ENCODE measurements around the gene CEP70.
A peak's percentile ranks its signal among the peaks of the same experiment; 100 is the strongest.
"Not testable (repeated sequence)": the region's sequence is repeated elsewhere in the genome, so short reads cannot be mapped to it uniquely, and the experiment has no call there.

CEP70 gene

GRCh38 chr3:138608322-138609135, 14.5 kb upstream of the CEP70 start, which contains the start of gene FAIM:
FAIM (plus strand) TSS chr3:138608771; CDS start chr3:138619727, 10,956 bp downstream.
- Histone ChIP-seq H3K36me3 (ENCODE audit: insufficient read depth, low read length) (no peaks in the 10 kb centered on the region), H3K27me3 (ENCODE audit: control insufficient read depth in 1 of 2, insufficient read depth in 2 of 2, low read length in 2 of 2) (no peaks in the 10 kb centered on the region), H3K9ac (ENCODE audit: low read length) (peak within 1 kb of the TSS; percentile 85), H3K4me3 (ENCODE audit: low read depth in 1 of 2, low read length in 2 of 2) (peak within 1 kb of the TSS; percentile 58 to 84), H3K27ac (ENCODE audit: low read depth, low read length) (peak within 1 kb of the TSS; percentile 95), H3K4me1 (ENCODE audit: insufficient read depth, low read length) (peaks cover 15% of the 10 kb centered on the region), H3K9me3 (ENCODE audit: low read length) (peaks cover 3% of the 10 kb centered on the region)

DNA sequence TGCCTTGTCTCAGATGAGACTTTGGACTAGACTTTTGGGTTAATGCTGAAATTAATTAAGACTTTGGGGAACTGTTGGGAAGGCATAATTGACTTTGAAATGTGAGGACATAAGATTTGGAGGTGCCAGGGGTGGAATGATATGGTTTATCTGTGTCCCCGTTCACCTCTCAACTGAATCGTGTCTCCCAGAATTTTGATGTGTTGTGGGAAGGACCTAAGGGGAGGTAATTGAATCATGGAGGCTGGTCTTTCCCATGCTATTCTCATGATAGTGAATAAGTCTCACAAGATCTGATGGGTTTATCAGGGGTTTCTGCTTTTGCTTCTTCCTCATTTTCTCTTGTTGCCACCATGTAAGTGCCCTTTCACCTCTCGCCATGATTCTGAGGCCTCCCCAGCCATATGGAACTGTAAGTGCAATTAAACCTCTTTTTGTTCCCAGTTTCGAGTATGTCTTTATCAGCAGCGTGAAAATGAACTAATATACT, 10.1 kb upstream of the CEP70 start:
- not testable (repeated sequence) for H3K4me3 ChIP-seq (ENCODE audit: low read depth in 1 of 2, low read length in 2 of 2); H3K36me3 ChIP-seq (ENCODE audit: insufficient read depth, low read length); H3K9ac ChIP-seq (ENCODE audit: low read length); H3K27ac ChIP-seq (ENCODE audit: low read depth, low read length); H3K9me3 ChIP-seq (ENCODE audit: low read length); H3K27me3 ChIP-seq (ENCODE audit: control insufficient read depth in 1 of 2, insufficient read depth in 2 of 2, low read length in 2 of 2); H3K4me1 ChIP-seq (ENCODE audit: insufficient read depth, low read length)

DNA sequence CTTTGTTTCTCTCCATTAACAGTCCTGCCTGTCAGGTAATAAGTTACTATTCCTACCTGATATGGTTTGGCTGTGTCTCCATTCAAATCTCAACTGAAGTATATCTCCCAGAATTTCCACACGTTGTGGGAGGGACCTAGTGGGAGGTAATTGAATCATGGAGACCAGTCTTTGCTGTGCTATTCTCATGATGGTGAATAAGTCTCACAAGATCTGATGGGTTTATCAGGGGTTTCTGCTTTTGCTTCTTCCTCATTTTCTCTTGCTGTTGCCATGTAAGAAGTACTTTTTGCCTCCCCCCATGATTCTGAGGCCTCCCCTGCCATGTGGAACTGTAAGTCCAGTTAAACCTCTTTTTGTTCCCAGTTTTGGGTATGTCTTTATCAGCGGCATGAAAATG, 7.6 kb upstream of the CEP70 start:
- H3K4me3 ChIP-seq (ENCODE audit: low read depth in 1 of 2, low read length in 2 of 2); H3K9me3 ChIP-seq (ENCODE audit: low read length); H3K4me1 ChIP-seq (ENCODE audit: insufficient read depth, low read length); H3K9ac ChIP-seq (ENCODE audit: low read length); H3K36me3 ChIP-seq (ENCODE audit: insufficient read depth, low read length); H3K27ac ChIP-seq (ENCODE audit: low read depth, low read length); H3K27me3 ChIP-seq (ENCODE audit: control insufficient read depth in 1 of 2, insufficient read depth in 2 of 2, low read length in 2 of 2): not testable (repeated sequence)

DNA sequence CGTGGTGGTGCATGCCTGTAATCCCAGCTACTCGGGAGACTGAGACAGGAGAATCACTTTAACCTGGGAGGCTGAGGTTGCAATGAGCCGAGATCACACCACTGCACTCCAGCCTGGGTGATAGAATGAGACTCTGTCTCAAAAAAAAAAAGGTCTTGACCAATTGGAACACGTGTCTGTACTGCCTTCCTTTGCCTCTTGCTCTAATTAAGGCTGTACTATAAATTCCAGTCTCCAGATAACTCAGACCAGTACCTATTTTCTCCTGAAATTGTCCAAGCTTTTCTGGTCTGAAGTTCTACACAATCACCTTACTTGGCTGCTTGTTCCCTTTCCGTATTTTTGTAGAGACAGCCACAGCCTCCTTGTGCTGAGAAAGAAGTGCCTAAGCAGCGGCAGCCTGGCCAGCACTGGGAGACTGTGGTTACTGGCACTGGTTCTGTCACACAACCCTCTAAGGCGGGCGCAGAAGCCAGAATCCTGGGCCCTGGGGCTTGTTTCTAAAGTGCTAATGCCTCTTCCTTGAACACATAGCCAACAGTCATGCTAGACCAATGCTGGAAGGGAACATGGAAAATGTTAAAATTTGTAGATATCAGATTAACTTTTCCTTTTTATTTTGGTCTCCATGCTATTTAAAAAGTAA, 6.2 kb upstream of the CEP70 start:
- Histone ChIP-seq H3K36me3 (ENCODE audit: insufficient read depth, low read length) (no peaks in the 10 kb centered on the region), H3K9me3 (ENCODE audit: low read length) (no peaks in the 10 kb centered on the region), H3K9ac (ENCODE audit: low read length) (no peak overlapping the region), H3K27me3 (ENCODE audit: control insufficient read depth in 1 of 2, insufficient read depth in 2 of 2, low read length in 2 of 2) (no peaks in the 10 kb centered on the region), H3K4me1 (ENCODE audit: insufficient read depth, low read length) (no peaks in the 10 kb centered on the region), H3K27ac (ENCODE audit: low read depth, low read length) (no peak overlapping the region), H3K4me3 (ENCODE audit: low read depth in 1 of 2, low read length in 2 of 2) (no peak overlapping the region)

DNA sequence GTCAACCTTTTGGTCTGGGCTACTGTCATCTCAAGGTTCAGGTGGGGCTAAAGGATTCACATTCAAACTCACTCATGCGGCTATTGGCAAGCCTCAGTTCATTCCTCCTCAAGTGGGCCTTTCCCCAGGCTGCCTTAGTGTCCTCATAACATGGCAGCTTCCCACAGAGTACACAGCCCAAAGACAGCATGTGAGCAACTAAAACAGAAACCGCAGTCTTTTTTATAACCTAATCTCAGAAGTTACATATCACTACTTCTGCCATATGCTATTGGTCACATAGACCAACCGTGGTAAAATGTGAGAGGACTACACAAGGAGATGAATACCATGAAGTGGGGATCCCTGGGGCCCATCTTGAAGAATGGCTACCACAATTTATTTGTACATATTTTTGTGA, 4.5 kb upstream of the CEP70 start:
- Histone ChIP-seq H3K27me3 (ENCODE audit: control insufficient read depth in 1 of 2, insufficient read depth in 2 of 2, low read length in 2 of 2) (no peaks in the 10 kb centered on the region), H3K36me3 (ENCODE audit: insufficient read depth, low read length) (no peaks in the 10 kb centered on the region), H3K4me1 (ENCODE audit: insufficient read depth, low read length) (no peaks in the 10 kb centered on the region), H3K4me3 (ENCODE audit: low read depth in 1 of 2, low read length in 2 of 2) (no peak overlapping the region), H3K9me3 (ENCODE audit: low read length) (no peaks in the 10 kb centered on the region), H3K9ac (ENCODE audit: low read length) (no peak overlapping the region), H3K27ac (ENCODE audit: low read depth, low read length) (no peak overlapping the region)

- H3K4me1 ChIP-seq (ENCODE audit: insufficient read depth, low read length); H3K27me3 ChIP-seq (ENCODE audit: control insufficient read depth in 1 of 2, insufficient read depth in 2 of 2, low read length in 2 of 2); H3K27ac ChIP-seq (ENCODE audit: low read depth, low read length); H3K9me3 ChIP-seq (ENCODE audit: low read length); H3K4me3 ChIP-seq (ENCODE audit: low read depth in 1 of 2, low read length in 2 of 2); H3K36me3 ChIP-seq (ENCODE audit: insufficient read depth, low read length); H3K9ac ChIP-seq (ENCODE audit: low read length): not testable (repeated sequence)
Measured at GRCh38 chr3:138597186-138597976, 3.3 kb upstream of the CEP70 start.

GRCh38 chr3:138594935-138595610, 1.0 kb upstream of the CEP70 start:
- peak overlapping the region; percentile 76 for H3K9ac ChIP-seq (ENCODE audit: low read length)
- peak overlapping the region in 1 of 2 donors; percentile 83 for H3K4me3 ChIP-seq (ENCODE audit: low read depth in 1 of 2, low read length in 2 of 2)
- no peaks in the 10 kb centered on the region for H3K36me3 ChIP-seq (ENCODE audit: insufficient read depth, low read length)
- H3K4me1 ChIP-seq (ENCODE audit: insufficient read depth, low read length), result no peaks in the 10 kb centered on the region
- no peaks in the 10 kb centered on the region for H3K9me3 ChIP-seq (ENCODE audit: low read length)
- H3K27ac ChIP-seq (ENCODE audit: low read depth, low read length), result no peak overlapping the region
- H3K27me3 ChIP-seq (ENCODE audit: control insufficient read depth in 1 of 2, insufficient read depth in 2 of 2, low read length in 2 of 2), result no peaks in the 10 kb centered on the region

DNA sequence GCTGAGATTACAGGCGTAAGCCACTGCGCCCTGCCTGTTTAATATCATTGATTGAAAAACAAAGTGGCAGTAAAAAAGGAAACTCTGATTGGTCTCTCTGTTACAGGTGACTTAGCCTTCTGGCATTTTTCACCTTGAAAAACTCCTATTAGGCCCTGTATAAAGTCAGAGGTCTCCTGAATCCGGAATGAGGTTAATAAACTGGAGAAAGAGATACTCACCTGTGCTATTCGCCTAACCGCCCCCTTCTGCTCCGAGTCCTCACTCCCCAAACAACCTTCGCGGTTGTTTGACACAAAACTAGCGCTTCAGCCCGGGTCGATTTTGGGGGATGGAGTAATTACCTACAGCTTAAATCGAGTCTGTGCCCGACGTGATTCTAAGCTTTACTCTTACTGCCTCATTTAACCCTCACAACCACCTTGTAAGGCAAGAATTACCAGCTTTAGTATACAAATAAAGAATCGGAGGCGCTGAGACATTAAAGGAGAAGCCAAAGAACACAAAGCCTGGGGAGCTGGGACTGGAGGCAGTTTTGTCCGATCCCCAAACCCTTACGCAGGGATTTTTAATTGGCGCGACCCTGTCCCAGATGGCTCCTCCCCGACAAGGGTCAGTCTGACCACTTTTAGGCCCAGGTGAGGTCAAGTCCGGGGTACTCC, 441 bp downstream of the CEP70 start:
- no peaks in the 10 kb centered on the region for H3K4me1 ChIP-seq (ENCODE audit: insufficient read depth, low read length)

GRCh38 chr3:138591392-138591791, 2.7 kb downstream of the CEP70 start:
- no peak overlapping the region for H3K4me3 ChIP-seq (ENCODE audit: low read depth in 1 of 2, low read length in 2 of 2)
- H3K9me3 ChIP-seq (ENCODE audit: low read length), result no peaks in the 10 kb centered on the region
- H3K4me1 ChIP-seq (ENCODE audit: insufficient read depth, low read length), result no peaks in the 10 kb centered on the region
- no peaks in the 10 kb centered on the region for H3K27me3 ChIP-seq (ENCODE audit: control insufficient read depth in 1 of 2, insufficient read depth in 2 of 2, low read length in 2 of 2)
- no peak overlapping the region for H3K27ac ChIP-seq (ENCODE audit: low read depth, low read length)
- no peak overlapping the region for H3K9ac ChIP-seq (ENCODE audit: low read length)
- no peaks in the 10 kb centered on the region for H3K36me3 ChIP-seq (ENCODE audit: insufficient read depth, low read length)

More for the DNA sequence above, 441 bp downstream of the CEP70 start:
- Histone ChIP-seq H3K4me3 (ENCODE audit: low read depth in 1 of 2, low read length in 2 of 2) (peak overlapping the region; percentile 83), H3K27me3 (ENCODE audit: control insufficient read depth in 1 of 2, insufficient read depth in 2 of 2, low read length in 2 of 2) (no peaks in the 10 kb centered on the region), H3K9ac (ENCODE audit: low read length) (peak overlapping the region; percentile 95), H3K27ac (ENCODE audit: low read depth, low read length) (peak overlapping the region; percentile 85), H3K9me3 (ENCODE audit: low read length) (no peaks in the 10 kb centered on the region), H3K36me3 (ENCODE audit: insufficient read depth, low read length) (no peaks in the 10 kb centered on the region)

DNA sequence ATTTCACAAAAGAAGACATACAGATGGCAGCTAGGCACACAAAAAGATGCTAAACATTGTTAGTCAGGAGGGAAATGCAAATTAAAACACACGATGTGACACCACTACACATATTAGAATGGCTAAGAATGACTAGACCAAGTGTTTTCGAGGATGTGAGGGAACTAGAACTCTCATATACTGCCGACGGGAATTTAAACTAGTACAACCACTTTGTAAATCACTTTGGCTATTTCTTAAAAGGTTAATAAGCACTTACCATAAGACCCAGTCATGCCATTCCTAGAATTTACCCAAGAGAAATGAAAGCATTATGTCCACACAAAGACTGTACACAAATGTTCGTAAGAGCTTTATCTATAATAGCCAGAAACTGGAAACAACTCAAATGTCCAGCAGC, 5.6 kb downstream of the CEP70 start:
- H3K4me3 ChIP-seq (ENCODE audit: low read depth in 1 of 2, low read length in 2 of 2), result no peak overlapping the region
- no peaks in the 10 kb centered on the region for H3K27me3 ChIP-seq (ENCODE audit: control insufficient read depth in 1 of 2, insufficient read depth in 2 of 2, low read length in 2 of 2)
- H3K36me3 ChIP-seq (ENCODE audit: insufficient read depth, low read length), result no peaks in the 10 kb centered on the region
- H3K9ac ChIP-seq (ENCODE audit: low read length), result no peak overlapping the region
- no peak overlapping the region for H3K27ac ChIP-seq (ENCODE audit: low read depth, low read length)
- H3K9me3 ChIP-seq (ENCODE audit: low read length), result no peaks in the 10 kb centered on the region
- H3K4me1 ChIP-seq (ENCODE audit: insufficient read depth, low read length), result no peaks in the 10 kb centered on the region
